MG63 (cell line): ENCODE measurements around the gene TRIM27. TPM values are rescaled to one million over a fixed set of nuclear protein-coding genes. Genes with fewer than 3 reads are reported as not detected.

ENCODE experiments used
- DNase-seq: peaks from one replicate; pipeline ENCODE4 v3.0.0-alpha.2; 2020
- H3K27me3 ChIP-seq: fragments of 250-450 bp; sonication (Bioruptor Pico); 2 replicates; pipeline ENCODE4 v1.5.1; 2020; ENCODE audit warnings: mild to moderate bottlenecking, moderate library complexity
- H3K36me3 ChIP-seq: fragments of 250-450 bp; sonication (Bioruptor Pico); 2 replicates; pipeline ENCODE4 v1.5.1; 2020; ENCODE audit warnings: mild to moderate bottlenecking, moderate library complexity
- H3K4me3 ChIP-seq: fragments of 250-450 bp; sonication (Bioruptor Pico); 2 replicates; pipeline ENCODE4 v1.5.1; 2020; ENCODE audit warnings: mild to moderate bottlenecking, moderate library complexity
- H3K9me3 ChIP-seq: fragments of 250-450 bp; sonication (Bioruptor Pico); 2 replicates; pipeline ENCODE4 v1.5.1; 2020; ENCODE audit warnings: mild to moderate bottlenecking, moderate library complexity
- total RNA-seq: library from RNA; depleted of rRNA; stranded (reverse); fragments of >200 nt; shearing (Covaris generic); gene quantifications from 2 replicates; pipeline ENCODE4 v1.2.3, GENCODE V29; 2014; ENCODE audit warnings: low replicate concordance

Gene TRIM27
- total RNA-seq, 1 experiment from 2014 or later, result 46.5 TPM

DNA sequence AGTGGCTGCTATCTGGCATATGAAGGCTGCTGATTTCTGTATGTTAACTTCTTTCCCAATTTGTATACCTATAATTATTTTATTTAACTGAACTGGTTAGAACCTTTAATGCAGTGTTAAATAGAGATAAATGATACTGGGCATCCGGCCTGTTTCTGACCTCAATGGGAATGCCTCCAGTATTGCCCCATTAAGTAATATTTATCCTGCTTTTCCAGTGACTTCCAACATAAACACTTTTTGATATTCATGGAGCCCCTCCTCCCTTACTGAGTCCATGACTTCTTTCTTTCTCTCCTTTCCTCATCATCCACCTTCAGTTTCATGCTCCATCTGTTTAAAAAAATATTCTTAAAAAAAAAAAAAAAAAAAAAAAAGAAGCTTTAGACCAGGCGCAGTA is 8.8 kb downstream of the TRIM27 start:
- no peak for DNase-seq
- no peak overlapping the region for H3K4me3 ChIP-seq
- H3K9me3 ChIP-seq, result no peaks in the 10 kb centered on the region
- H3K27me3 ChIP-seq, result no peaks in the 10 kb centered on the region
- peaks cover 46% of the 10 kb centered on the region for H3K36me3 ChIP-seq

DNA sequence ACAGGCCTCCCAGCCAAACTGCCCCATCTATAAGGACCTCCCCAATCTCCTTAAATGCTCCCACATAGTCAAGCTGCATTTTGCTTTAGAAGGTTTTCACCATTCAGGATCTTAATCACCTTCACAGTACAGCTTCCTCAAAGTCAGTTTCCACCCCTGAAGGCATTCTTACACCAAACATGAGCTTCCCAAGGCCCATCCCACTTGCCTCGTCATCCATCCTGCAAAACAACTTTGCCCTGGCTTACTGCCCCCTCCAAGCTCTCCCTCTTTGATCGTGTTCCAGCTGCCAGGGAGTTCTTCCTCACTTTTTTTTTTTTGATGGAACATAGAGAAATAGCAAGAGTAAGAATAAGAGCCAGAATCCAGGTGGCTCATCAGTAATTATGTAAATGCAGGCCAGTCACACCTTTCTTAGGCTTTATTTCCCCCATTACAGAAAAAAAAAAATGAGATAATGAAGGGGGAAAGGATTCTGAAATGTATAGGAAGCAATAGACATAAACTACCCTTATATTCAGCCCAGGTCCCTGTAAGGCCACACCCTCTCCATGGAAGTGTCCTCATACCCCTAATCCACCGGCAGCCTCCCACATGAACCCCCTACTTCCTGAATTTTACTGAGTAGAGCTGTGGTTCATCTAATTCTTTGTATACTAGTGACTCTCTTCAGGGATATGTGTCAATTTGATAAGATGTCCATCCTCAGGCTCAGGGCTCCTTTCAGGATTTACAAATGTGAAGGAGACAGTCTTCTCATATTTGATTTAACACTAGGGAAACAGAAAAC is 12.7 kb downstream of the TRIM27 start:
- peaks cover 44% of the 10 kb centered on the region for H3K36me3 ChIP-seq
- H3K9me3 ChIP-seq, result no peaks in the 10 kb centered on the region
- no peak overlapping the region for H3K4me3 ChIP-seq
- no peak for DNase-seq
- no peaks in the 10 kb centered on the region for H3K27me3 ChIP-seq

DNA sequence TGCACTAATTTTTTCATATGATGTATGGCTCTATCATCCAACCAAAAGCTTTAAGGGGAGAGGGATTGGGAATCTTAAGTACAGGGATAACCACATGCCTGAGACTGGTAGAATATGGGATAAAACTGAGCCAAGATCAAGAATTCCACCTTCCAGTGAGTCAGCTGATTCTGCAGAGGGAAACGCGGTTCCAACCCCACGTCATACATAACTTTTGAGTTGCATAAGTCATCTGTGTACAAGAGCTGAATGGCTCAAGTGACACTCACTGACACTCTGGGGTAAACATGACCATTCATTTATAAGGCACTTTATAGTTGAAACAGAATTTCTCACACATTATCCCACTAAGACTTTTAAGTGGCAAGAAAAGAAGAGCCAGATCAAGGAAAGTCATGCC is 16.4 kb downstream of the TRIM27 start:
- peaks cover 54% of the 10 kb centered on the region for H3K36me3 ChIP-seq
- no peak for DNase-seq

DNA sequence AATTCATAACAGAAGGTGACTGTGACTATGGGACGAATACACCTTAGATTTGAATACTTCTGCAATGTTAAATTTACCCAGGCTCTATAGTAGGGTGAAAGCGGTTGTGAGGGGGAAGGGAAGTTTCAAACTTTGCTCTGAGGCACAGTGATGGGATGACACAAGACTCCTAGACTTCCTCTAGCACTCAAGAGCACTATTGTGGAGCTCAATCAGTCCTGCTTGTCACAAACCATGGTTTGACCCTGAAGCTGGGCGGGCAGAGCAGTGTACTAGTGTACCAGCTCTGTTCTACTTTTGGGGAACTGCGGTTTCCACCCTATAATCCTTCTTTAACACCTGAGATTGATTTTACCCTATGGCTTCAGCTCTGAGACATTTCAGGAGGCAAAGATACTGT is 17.1 kb downstream of the TRIM27 start:
- no peak overlapping the region for H3K4me3 ChIP-seq
- H3K36me3 ChIP-seq, result peaks cover 57% of the 10 kb centered on the region
- no peaks in the 10 kb centered on the region for H3K9me3 ChIP-seq
- DNase-seq, result no peak
- H3K27me3 ChIP-seq, result no peaks in the 10 kb centered on the region

More for the DNA sequence above, 16.4 kb downstream of the TRIM27 start:
- Histone ChIP-seq H3K4me3 (no peak overlapping the region), H3K27me3 (no peaks in the 10 kb centered on the region), H3K9me3 (no peaks in the 10 kb centered on the region)

DNA sequence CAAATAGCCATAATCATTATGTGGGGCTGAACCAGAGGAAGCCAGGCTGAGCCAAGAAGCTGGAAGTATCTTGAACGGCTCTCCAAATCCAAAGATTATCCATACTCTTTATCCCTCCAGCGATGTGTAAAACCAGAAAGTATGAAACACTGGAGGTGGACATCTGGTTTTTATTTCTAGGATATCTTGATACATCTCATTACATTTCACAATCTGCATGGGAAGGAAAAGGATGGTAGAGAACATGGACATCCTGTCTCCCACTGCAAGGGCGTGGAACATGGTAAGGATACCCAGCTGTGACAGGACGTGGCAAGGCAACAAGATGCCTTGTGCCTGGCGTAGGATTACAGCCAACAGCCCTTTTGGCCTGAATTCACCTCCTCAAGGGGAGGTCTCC is 20.1 kb downstream of the TRIM27 start:
- Histone ChIP-seq H3K9me3 (no peaks in the 10 kb centered on the region), H3K36me3 (peaks cover 45% of the 10 kb centered on the region)
- DNase-seq, result no peak

DNA sequence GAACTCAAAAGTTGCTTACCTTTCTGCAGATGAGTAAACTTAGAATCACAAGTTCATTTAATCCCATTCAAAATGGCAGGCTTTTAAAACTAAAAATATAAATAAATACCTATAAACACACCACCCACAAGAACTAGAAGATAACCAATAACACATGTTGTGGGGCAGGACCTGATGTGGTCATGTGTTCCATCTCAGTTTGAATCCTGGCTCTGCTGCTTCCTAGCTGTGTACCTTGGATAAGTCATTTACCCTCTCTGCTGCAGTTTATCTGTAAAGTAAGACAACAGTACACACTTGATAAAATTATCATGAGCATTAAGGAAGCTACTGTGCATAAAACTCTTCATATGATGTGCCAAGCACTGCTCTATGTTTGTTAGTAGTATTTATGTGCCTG is 22.0 kb downstream of the TRIM27 start:
- DNase-seq, result no peak
- H3K4me3 ChIP-seq, result no peak overlapping the region

More for the DNA sequence above, 20.1 kb downstream of the TRIM27 start:
- Histone ChIP-seq H3K27me3 (no peaks in the 10 kb centered on the region), H3K4me3 (no peak overlapping the region)

DNA sequence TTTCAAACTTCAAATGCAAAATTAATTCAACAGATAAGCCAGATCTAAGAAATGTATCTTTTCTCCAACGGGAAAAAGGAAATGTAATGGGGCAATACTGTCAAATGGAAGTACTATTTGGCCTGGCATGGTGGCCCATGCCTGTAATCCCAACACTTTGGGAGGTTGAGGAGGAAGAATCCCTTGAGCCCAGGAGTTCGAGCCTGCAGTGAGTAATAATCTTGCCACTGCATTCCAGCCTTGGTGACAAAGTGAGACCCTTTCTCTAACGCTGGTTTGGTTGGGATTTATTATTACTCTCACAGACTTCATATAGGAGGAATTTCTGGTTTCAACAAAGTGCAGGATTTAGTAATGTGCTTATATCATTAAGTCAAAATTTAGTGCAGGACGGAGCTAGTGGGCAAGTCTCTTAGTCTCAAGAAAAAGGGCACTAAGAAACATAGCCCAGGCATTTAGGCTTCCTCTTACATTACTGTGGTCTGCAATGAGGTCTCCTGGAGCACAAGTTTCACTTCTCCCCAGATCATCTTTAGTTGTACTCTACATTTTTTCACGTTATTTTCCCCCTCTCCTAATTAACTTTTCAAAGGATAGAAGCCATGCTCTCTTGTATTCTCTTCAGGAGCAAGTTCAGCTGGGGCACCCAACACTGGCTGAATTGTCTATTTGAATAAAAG is 23.1 kb downstream of the TRIM27 start:
- no peaks in the 10 kb centered on the region for H3K9me3 ChIP-seq
- peaks cover 32% of the 10 kb centered on the region for H3K36me3 ChIP-seq
- no peaks in the 10 kb centered on the region for H3K27me3 ChIP-seq
- no peak for DNase-seq
- H3K4me3 ChIP-seq, result no peak overlapping the region

More for the DNA sequence above, 22.0 kb downstream of the TRIM27 start:
- Histone ChIP-seq H3K27me3 (no peaks in the 10 kb centered on the region), H3K36me3 (peaks cover 37% of the 10 kb centered on the region), H3K9me3 (no peaks in the 10 kb centered on the region)

DNA sequence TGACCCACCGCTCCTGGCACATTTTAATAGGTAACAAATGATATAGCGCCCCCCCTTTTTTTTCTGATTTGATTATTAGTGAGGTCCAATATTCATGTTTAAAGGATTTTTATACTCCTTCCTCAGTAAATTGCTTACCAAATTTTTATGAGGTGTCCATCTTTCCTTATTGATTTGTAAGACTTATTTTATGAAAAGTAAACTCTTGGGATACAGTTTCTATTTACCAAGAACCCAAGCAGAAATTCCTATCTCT is 25.1 kb downstream of the TRIM27 start:
- DNase-seq, result no peak
- no peaks in the 10 kb centered on the region for H3K9me3 ChIP-seq
- H3K27me3 ChIP-seq, result no peaks in the 10 kb centered on the region
- H3K4me3 ChIP-seq, result peak overlapping the region; percentile 67
- H3K36me3 ChIP-seq, result peaks cover 19% of the 10 kb centered on the region

DNA sequence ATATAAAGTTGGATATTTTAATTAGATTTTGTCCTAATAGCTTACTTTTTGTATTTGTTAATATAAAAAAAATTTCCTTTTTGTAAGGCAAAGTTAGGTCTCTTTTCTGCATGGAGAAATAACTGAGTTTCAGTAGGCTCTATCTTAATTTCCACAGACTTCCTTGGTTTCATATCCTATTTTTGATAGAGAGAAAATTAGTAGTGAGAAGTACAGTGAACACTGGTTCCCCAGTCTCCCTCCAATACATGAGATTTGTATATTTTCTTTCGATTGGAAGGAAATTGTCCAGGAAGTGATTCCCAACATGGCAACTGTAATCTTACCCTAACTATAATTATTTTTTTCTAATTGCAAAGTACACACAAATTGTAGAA is 26.4 kb downstream of the TRIM27 start:
- no peaks in the 10 kb centered on the region for H3K27me3 ChIP-seq
- DNase-seq, result no peak
- peak overlapping the region; percentile 67 for H3K4me3 ChIP-seq
- peaks cover 12% of the 10 kb centered on the region for H3K36me3 ChIP-seq
- no peaks in the 10 kb centered on the region for H3K9me3 ChIP-seq

DNA sequence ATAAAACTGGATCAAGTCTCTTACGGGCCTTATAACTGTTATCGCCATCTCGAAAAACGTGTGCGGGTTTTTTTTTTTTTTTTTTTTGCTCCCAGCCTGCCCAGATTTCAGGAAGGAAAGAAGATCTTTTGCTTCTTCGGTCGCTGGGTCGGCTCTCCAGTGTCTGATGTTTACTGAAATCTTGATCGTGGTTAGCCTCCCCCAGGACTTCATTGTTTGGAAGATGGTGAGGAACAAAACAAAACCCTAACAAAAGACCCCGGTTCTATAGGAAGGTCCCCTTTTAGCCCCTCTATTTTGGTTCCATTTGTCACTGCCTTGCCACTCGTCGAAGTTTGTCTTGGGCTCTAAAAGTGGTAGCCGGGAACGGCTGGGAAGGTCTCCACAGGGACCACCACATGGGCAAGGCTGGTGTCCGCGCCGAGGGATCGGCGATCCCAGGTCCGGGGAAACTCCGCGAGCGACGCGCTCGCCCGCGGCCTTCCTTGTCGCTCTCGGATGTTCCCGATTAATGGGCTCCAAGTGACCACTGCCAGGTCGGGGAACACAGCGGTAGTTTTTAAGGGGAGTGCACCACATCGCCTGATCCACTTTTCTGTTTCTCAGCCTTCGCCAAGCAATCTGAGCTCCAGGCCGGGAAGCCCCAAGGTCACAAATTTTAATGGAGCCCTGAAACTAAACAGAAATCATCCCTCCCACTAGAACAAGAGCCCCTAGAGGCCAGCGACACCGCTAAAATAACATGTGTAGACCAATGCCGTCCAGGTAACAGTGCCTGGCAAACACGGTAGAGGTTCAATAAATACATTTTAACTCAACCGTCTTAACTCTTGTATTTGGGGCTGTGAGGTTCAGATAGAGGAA is 27.0 kb downstream of the TRIM27 start:
- no peaks in the 10 kb centered on the region for H3K9me3 ChIP-seq
- DNase-seq, result peak; percentile 28

DNA sequence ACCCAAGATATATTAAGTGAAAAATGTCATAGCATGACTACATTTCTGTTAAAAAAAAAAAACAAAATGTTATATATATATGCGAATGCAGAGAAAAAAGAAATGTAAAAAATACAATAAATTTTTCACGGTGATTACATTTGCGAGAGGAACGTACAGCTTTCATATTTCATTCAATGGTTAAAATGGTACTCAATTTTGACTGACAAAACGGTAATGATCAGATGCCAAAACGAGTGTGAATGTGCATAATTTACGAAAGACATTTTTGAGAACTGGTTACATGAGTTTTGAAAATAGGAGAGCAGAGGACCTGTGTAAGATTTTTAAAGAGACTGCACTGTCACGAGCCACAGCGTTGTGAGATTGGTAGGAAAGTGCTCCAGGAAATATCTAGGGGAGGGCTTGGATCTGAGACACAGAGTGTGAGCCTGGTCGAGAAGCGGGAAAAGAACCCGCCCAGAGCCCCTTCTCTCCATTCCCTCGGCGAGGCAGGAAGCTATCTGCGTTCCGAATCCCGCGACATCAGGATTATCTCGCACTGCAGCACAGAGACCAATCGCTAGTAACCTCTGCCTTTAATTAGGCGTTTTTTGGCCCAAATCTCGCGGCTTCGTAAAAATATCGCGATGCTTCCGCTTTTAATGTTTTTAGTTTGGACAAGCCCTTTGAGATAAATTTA is 28.5 kb downstream of the TRIM27 start:
- Histone ChIP-seq H3K36me3 (no peaks in the 10 kb centered on the region), H3K27me3 (no peaks in the 10 kb centered on the region), H3K4me3 (peak overlapping the region; percentile 67), H3K9me3 (no peaks in the 10 kb centered on the region)
- DNase-seq, result peak; percentile 84

More for the DNA sequence above, 27.0 kb downstream of the TRIM27 start:
- Histone ChIP-seq H3K27me3 (no peaks in the 10 kb centered on the region), H3K4me3 (peak overlapping the region; percentile 67), H3K36me3 (peaks cover 7% of the 10 kb centered on the region)

DNA sequence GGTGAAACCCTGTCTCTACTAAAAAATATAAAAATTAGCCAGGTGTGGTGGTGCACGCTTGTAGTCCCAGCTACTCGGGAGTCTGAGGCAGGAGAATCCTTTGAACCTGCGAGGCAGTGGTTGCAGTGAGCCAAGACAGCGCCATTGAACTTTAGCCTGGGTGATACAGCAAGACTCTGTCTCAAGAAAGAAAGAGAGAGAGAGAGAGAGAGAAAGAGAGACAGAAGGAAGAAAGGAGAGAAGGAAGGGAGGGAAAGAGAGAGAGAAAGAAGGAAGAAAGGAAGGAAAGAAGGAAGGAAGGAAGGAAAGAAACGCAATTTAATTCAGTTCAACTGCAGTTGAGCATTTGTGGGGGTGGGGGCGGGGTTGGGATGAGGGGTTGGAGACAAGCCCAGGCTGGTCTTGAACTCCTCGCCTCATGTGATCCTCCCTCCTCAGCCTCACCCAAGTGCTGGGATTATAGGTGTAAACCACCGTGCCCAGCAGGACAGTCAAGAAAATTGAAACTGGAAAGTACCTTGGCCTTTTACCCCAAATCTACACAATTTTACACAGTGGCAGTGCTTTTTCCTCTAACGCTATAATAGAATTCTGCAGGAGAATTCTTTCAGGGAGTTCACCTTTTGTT is 30.5 kb downstream of the TRIM27 start:
- no peak overlapping the region for H3K4me3 ChIP-seq
- no peaks in the 10 kb centered on the region for H3K9me3 ChIP-seq
- H3K27me3 ChIP-seq, result no peaks in the 10 kb centered on the region
- H3K36me3 ChIP-seq, result no peaks in the 10 kb centered on the region
- no peak for DNase-seq

DNA sequence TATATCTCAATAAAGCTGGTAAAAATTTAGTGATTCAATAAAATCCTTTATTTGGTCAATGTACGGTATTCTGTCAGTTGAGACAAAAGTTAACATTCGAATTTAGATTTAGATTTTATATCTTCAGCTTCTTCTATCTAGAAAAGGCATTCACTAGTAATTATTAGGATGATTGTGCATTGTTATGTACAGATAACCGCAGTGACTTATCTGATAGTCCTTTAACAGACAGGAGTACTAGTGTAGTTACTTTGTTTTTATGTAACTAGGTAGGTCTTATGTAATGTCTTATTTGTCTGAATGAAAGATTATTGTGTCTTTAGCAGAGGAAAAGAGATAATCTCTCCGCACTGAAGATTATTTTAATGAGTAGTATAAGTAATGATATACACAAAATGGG is 31.3 kb downstream of the TRIM27 start:
- Histone ChIP-seq H3K36me3 (no peaks in the 10 kb centered on the region), H3K27me3 (no peaks in the 10 kb centered on the region), H3K4me3 (no peak overlapping the region), H3K9me3 (no peaks in the 10 kb centered on the region)
- DNase-seq, result no peak

DNA sequence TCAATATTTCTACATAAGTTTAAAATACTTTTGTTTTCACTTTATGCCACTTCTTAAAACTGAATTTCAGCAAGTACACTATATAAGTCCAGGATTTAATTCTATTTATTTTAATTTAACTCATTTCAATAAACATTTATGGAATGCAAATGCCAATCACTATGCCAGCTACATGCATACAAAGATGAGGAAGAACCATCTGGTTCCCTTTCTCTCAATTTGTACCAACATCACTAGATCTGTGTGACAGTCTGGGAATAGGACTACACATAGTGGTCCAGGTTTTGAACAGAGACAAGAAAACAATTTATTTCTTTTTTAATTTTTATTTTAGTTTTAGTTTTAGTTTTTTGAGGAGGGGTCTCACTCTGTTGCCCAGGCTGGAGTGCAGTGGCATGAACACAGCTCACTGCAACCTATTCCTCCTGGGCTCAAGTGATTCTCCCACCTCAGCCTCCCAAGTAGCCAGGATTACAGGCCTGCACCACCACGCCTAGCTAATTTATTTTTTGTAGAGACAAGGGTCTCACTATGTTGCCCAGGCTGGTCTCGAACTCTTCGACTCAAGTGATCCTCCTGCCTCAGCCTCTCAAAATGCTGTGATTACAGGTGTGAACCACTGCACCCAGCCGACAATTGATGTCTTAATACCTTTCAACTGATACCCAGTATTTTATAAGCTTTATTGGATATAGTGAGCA is 35.8 kb downstream of the TRIM27 start:
- H3K9me3 ChIP-seq, result no peaks in the 10 kb centered on the region; the same call in 1 of the 2 replicates
- H3K4me3 ChIP-seq, result no peak overlapping the region
- H3K27me3 ChIP-seq, result no peaks in the 10 kb centered on the region
- no peak for DNase-seq
- H3K36me3 ChIP-seq, result no peaks in the 10 kb centered on the region

DNA sequence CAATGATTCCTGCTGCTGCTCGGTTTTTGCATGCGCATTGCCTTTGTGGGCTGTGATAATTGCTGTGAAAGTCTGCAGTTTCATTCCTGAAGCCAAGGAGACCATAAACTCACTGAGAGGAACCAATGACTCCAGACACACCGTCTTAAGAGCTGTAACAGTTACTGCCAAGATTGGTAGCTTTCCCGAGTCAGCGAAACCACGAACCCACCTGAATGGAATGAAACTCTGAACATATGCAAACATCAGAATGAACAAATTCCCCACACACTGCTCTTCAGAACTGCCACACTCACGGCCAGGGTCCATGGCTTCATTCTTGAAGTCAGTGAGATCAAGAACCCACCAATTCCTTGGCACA is 37.7 kb downstream of the TRIM27 start:
- Histone ChIP-seq H3K36me3 (no peaks in the 10 kb centered on the region), H3K9me3 (no peaks in the 10 kb centered on the region; the same call in 1 of the 2 replicates), H3K27me3 (no peaks in the 10 kb centered on the region), H3K4me3 (no peak overlapping the region)
- DNase-seq, result no peak
